A549 (cell line): Measurements from ENCODE around the gene CDC14A. TPM values are rescaled to one million over a fixed set of nuclear protein-coding genes. Genes with fewer than 3 reads are reported as not detected.

Source experiments
- ATAC-seq, 2 experiments: fragments of 200-7000 bp in 1 of 2; fragments of >200 bp in 1 of 2; cut with Nextera tagmentation in 1 of 2; cut with Tn5 transposase in 1 of 2; 3 replicates each; pipeline versions ENCODE4 v1.8.0 to v1.9.1; 2018 to 2020; ENCODE audit warnings: mild to moderate bottlenecking in 1 of 2, moderate library complexity in 1 of 2
- CTCF ChIA-PET: fragments of 300-600 bp; sonication (Branson Sonifier 250); formaldehyde crosslinking; extraction: SDS; loops from one replicate; lab custom pipeline; 2021; ENCODE audit warnings: antibody characterized with exemption, inconsistent platforms; lab: Yijun Ruan, JAX
- POLR2A ChIA-PET: fragments of 350-600 bp; formaldehyde crosslinking; extraction: SDS; loops from one replicate; lab custom pipeline; 2021; ENCODE audit warnings: antibody characterized with exemption, inconsistent platforms; lab: Yijun Ruan, JAX
- DNase-seq, 2 experiments: peaks; one replicate each; pipeline versions ENCODE4 v3.0.0 to v3.0.0-alpha.2; 2011 to 2016; ENCODE audit warnings: low read depth in 1 of 2, low spot score in 1 of 2
- FAIRE-seq: peaks from 2 replicates; lab custom pipeline; 2011; peaks lifted over from hg19 to GRCh38; lab: Jason Lieb, UNC
- H3K27ac ChIP-seq, 2 experiments: fragments of >200 bp; sonication (Bioruptor Twin); formaldehyde crosslinking; 3 replicates each; pipeline ENCODE4 v1.5.1; 2016 to 2017
- H3K4me1 ChIP-seq: fragments of >200 bp; sonication (Bioruptor Twin); formaldehyde crosslinking; 3 replicates; pipeline ENCODE4 v1.6.1; 2016
- H3K4me2 ChIP-seq: fragments of >200 bp; sonication (Bioruptor Twin); formaldehyde crosslinking; 3 replicates; pipeline ENCODE4 v1.6.1; 2016
- H3K4me3 ChIP-seq: fragments of >200 bp; sonication (Bioruptor Twin); formaldehyde crosslinking; 3 replicates; pipeline ENCODE4 v1.5.1; 2016
- H3K9me3 ChIP-seq: fragments of >200 bp; sonication (Bioruptor Twin); formaldehyde crosslinking; 3 replicates; pipeline ENCODE4 v1.6.1; 2016
- BHLHE40 ChIP-seq: IDR thresholded peaks from 2 replicates; pipeline ENCODE4 v1.6.1; 2012; ENCODE audit warnings: low read depth, low read length, inconsistent platforms
- CBX2 ChIP-seq: fragments of 200-600 bp; sonication (generic); IDR thresholded peaks from 2 replicates; pipeline ENCODE4 v1.6.1; 2016; ENCODE audit warnings: low read depth, mild to moderate bottlenecking, borderline replicate concordance
- CBX8 ChIP-seq: fragments of 200-600 bp; sonication (generic); IDR thresholded peaks from 2 replicates; pipeline ENCODE4 v1.6.1; 2016
- CHD2 ChIP-seq: fragments of 150-350 bp; IDR thresholded peaks from 2 replicates; pipeline ENCODE4 v1.6.1; 2014; ENCODE audit warnings: low read length; ENCODE audit not compliant: partially characterized antibody
- CTCF ChIP-seq: fragments of >200 bp; sonication (Bioruptor Twin); formaldehyde crosslinking; IDR thresholded peaks from 3 replicates; pipeline ENCODE4 v1.5.1; 2016
- EHF ChIP-seq: fragments of 250-450 bp; sonication (Bioruptor Pico); IDR thresholded peaks from 2 replicates; pipeline ENCODE4 v1.5.0; 2020; ENCODE audit warnings: mild to moderate bottlenecking
- EHMT2 ChIP-seq: fragments of 200-600 bp; sonication (generic); IDR thresholded peaks from 2 replicates; pipeline ENCODE4 v1.6.1; 2016; ENCODE audit warnings: antibody characterized with exemption, low read depth, mild to moderate bottlenecking, moderate library complexity
- EP300 ChIP-seq, 2 experiments: fragments of >200 bp; sonication (Bioruptor Twin); formaldehyde crosslinking; IDR thresholded peaks; 2 replicates in 1 of 2; 3 replicates in 1 of 2; pipeline ENCODE4 v1.6.1; 2016 to 2017
- FOSB ChIP-seq: fragments of 250-450 bp; sonication (Bioruptor Pico); IDR thresholded peaks from 2 replicates; pipeline ENCODE4 v1.5.0; 2020; ENCODE audit warnings: mild to moderate bottlenecking, moderate library complexity
- FOSL2 ChIP-seq, 2 experiments: fragments of 450-650 bp in 1 of 2; fragments of >200 bp in 1 of 2; sonication (Bioruptor Twin) in 1 of 2; formaldehyde crosslinking; IDR thresholded peaks; 2 replicates each; pipeline versions ENCODE4 v1.5.0 to v1.6.1; 2016 to 2020; ENCODE audit warnings: mild to moderate bottlenecking in 1 of 2, moderate library complexity in 1 of 2
- FOXS1 ChIP-seq: fragments of 250-450 bp; sonication (Bioruptor Pico); IDR thresholded peaks from 2 replicates; pipeline ENCODE4 v1.5.0; 2020; ENCODE audit warnings: mild to moderate bottlenecking, moderate library complexity
- HDAC2 ChIP-seq: fragments of 200-600 bp; sonication (generic); IDR thresholded peaks from 2 replicates; pipeline ENCODE4 v1.6.1; 2016
- HEYL ChIP-seq: fragments of 250-450 bp; sonication (Bioruptor Pico); IDR thresholded peaks from 2 replicates; pipeline ENCODE4 v1.8.0; 2021; ENCODE audit warnings: mild to moderate bottlenecking, moderate library complexity
- HOXA7 ChIP-seq: fragments of 250-450 bp; sonication (Bioruptor Pico); IDR thresholded peaks from 2 replicates; pipeline ENCODE4 v1.5.0; 2020; ENCODE audit warnings: mild to moderate bottlenecking, moderate library complexity
- JUN ChIP-seq, 2 experiments: fragments of >200 bp; sonication (Bioruptor Twin); formaldehyde crosslinking; IDR thresholded peaks; 2 replicates in 1 of 2; 3 replicates in 1 of 2; pipeline ENCODE4 v1.6.1; 2016 to 2017
- JUNB ChIP-seq: fragments of >200 bp; sonication (Bioruptor Twin); formaldehyde crosslinking; IDR thresholded peaks from 2 replicates; pipeline ENCODE4 v1.6.1; 2016
- KDM1A ChIP-seq: fragments of 200-600 bp; sonication (generic); IDR thresholded peaks from 2 replicates; pipeline ENCODE4 v1.6.1; 2016; ENCODE audit warnings: low read depth, mild to moderate bottlenecking
- MAFK ChIP-seq: fragments of 450-650 bp; IDR thresholded peaks from 2 replicates; pipeline ENCODE4 v1.6.1; 2014; ENCODE audit not compliant: partially characterized antibody
- NFE2L2 ChIP-seq: fragments of 150-350 bp; conservative IDR thresholded peaks from 2 replicates; pipeline ENCODE4 v1.6.1; 2014; ENCODE audit warnings: low read length
- NPAS2 ChIP-seq: fragments of 250-450 bp; sonication (Bioruptor Pico); IDR thresholded peaks from 2 replicates; pipeline ENCODE4 v1.8.0; 2022; ENCODE audit warnings: mild to moderate bottlenecking, moderate library complexity, borderline replicate concordance
- NR3C1 ChIP-seq: fragments of >200 bp; sonication (Bioruptor Twin); formaldehyde crosslinking; IDR thresholded peaks from 3 replicates; pipeline ENCODE4 v1.6.1; 2017
- PBX3 ChIP-seq: IDR thresholded peaks from 2 replicates; pipeline ENCODE4 v1.6.1; 2012
- PHF8 ChIP-seq: fragments of 200-600 bp; sonication (generic); IDR thresholded peaks from 2 replicates; pipeline ENCODE4 v1.6.1; 2016; ENCODE audit warnings: low read depth, mild to moderate bottlenecking, antibody characterized with exemption, moderate library complexity, borderline replicate concordance
- POLR2A ChIP-seq: IDR thresholded peaks from 2 replicates; pipeline ENCODE4 v1.6.1; 2012; ENCODE audit warnings: mild to moderate bottlenecking, low read length
- POLR2AphosphoS2 ChIP-seq: conservative IDR thresholded peaks from 2 replicates; pipeline ENCODE4 v1.6.1; 2012; ENCODE audit warnings: low read length, improper control_type of control experiment, inconsistent platforms
- RNF2 ChIP-seq: fragments of 200-600 bp; sonication (generic); IDR thresholded peaks from 2 replicates; pipeline ENCODE4 v1.6.1; 2016; ENCODE audit warnings: low read depth, mild to moderate bottlenecking, antibody characterized with exemption, moderate library complexity, borderline replicate concordance
- SMC3 ChIP-seq: fragments of >200 bp; sonication (Bioruptor Twin); formaldehyde crosslinking; IDR thresholded peaks from 3 replicates; pipeline ENCODE4 v1.6.1; 2018; ENCODE audit warnings: inconsistent platforms
- SREBF2 ChIP-seq: fragments of 450-650 bp; IDR thresholded peaks from 2 replicates; pipeline ENCODE4 v1.6.1; 2014; ENCODE audit warnings: mild to moderate bottlenecking, moderate library complexity
- ZFP36 ChIP-seq: fragments of 450-650 bp; IDR thresholded peaks from 2 replicates; pipeline ENCODE4 v1.6.1; 2014; ENCODE audit warnings: borderline replicate concordance; ENCODE audit not compliant: partially characterized antibody
- ZNF302 ChIP-seq: fragments of 250-450 bp; sonication (Bioruptor Pico); IDR thresholded peaks from 2 replicates; pipeline ENCODE4 v1.9.0; 2021; ENCODE audit warnings: inconsistent platforms, mild to moderate bottlenecking, moderate library complexity
- ZSCAN20 ChIP-seq: fragments of 250-450 bp; sonication (Bioruptor Pico); IDR thresholded peaks from 2 replicates; pipeline ENCODE4 v1.8.0; 2022; ENCODE audit warnings: mild to moderate bottlenecking, moderate library complexity
- WGBS: methylation state at CpG from one replicate; pipeline ENCODE4 v1.1.6; 2017; ENCODE audit errors: missing lambda C conversion rate; 5-methylcytosine and 5-hydroxymethylcytosine counted together
- polyA plus RNA-seq, 4 experiments: library from polyadenylated mRNA; depleted of rRNA in 3 of 4; stranded (reverse); fragments of >200 nt; fragmentation: RNase III in 1 of 4; extraction: RNeasy Plus Mini Kit Qiagen cat#74134 plus additional on column Dnase treatment in 1 of 4; gene quantifications; 2 replicates in 3 of 4; 3 replicates in 1 of 4; pipeline ENCODE4 v1.2.3, GENCODE V29; 2011 to 2017
- TF ChIP-seq, protein P1 (sequence below): IDR thresholded peaks from 2 replicates; pipeline ENCODE4 v1.6.1; 2012
- TF ChIP-seq, protein P2 (sequence below): fragments of 250-450 bp; sonication (Bioruptor Pico); IDR thresholded peaks from 2 replicates; pipeline ENCODE4 v1.5.0; 2021; ENCODE audit warnings: mild to moderate bottlenecking, moderate library complexity, borderline replicate concordance
- TF ChIP-seq, protein P3 (sequence below): fragments of >200 bp; sonication (Bioruptor Twin); formaldehyde crosslinking; IDR thresholded peaks from 2 replicates; pipeline ENCODE4 v1.6.1; 2016

Gene CDC14A
- polyA plus RNA-seq, 2 of the 4 experiments (the other 2 are of a cell fraction): 1.6 to 4.1 TPM

DNA sequence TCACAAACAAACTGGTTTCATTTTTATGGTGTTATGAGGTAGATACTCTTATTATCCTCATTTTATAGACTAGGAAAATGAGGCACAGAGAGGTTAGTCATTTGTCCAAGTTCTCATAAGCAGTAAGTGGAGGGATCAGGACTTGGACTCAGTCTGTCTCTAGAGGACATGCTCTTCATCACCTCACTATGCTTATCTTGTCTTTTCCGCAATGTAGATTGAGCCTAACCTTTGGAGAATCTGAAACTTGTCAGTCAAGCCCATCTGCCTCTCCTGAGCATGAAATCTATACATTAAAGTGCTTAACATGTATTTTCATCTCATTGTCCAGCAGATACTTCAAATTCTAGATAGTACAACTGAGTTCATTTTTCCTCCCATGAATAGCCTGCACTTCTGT, 11.8 kb upstream of the CDC14A start:
- Histone ChIP-seq H3K4me2 (no peak overlapping the region), H3K4me3 (no peak overlapping the region), H3K4me1 (no peaks in the 10 kb centered on the region), H3K9me3 (no peaks in the 10 kb centered on the region), H3K27ac (no peak overlapping the region)
- ChIA-PET POLR2A (no interaction called here), CTCF (no interaction called here)
- no peak for FAIRE-seq
- DNase-seq: no peak
- TF ChIP-seq, protein P1, sequence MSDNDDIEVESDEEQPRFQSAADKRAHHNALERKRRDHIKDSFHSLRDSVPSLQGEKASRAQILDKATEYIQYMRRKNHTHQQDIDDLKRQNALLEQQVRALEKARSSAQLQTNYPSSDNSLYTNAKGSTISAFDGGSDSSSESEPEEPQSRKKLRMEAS: no peak
- no peak for TF ChIP-seq JUN (IDR thresholded peaks at IDR 0.05)
- TF ChIP-seq KDM1A: no peak
- TF ChIP-seq ZNF302 (CRISPR knock-in tag): no peak
- TF ChIP-seq CHD2: no peak
- no peak for TF ChIP-seq BHLHE40
- TF ChIP-seq HOXA7 (CRISPR knock-in tag): no peak
- TF ChIP-seq SMC3: no peak
- no peak for TF ChIP-seq ZSCAN20 (CRISPR knock-in tag)
- TF ChIP-seq EP300 (IDR thresholded peaks at IDR 0.05): no peak
- no peak for TF ChIP-seq CTCF
- no peak for TF ChIP-seq JUNB
- TF ChIP-seq POLR2AphosphoS2: no peak
- WGBS: 100% methylated on average over 1 of the region's 1 CpG
- no peak for ATAC-seq

DNA sequence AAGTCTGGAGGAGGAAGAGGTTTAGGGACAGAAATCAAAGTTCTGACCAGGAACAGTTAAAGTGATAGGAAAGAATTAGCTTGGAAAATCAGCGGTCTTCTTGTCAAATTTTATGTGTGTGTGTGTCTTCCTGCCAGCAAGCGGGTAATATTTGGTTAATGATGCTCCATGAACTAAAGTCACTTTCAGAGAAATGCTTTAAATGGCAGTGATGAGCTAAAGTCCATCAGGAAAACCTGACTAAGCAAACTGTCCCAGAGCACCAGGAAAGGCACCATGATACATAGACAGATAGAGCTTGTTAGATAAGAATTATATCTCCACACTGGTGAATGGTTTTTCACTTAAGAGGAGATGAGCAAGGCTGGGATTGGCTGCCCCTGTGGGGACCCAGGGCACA, 10.0 kb upstream of the CDC14A start:
- no peak for ATAC-seq
- no peak for FAIRE-seq

GRCh38 chr1:100343897-100344296, 8.4 kb upstream of the CDC14A start:
- CTCF ChIA-PET: no interaction called here
- no peak for ATAC-seq
- 79% methylated on average over 3 of the region's 3 CpGs for WGBS
- POLR2A ChIA-PET: no interaction called here
- Histone ChIP-seq H3K9me3 (no peaks in the 10 kb centered on the region), H3K27ac (no peak overlapping the region), H3K4me3 (no peak overlapping the region), H3K4me1 (no peaks in the 10 kb centered on the region), H3K4me2 (no peak overlapping the region)
- DNase-seq: no peak
- FAIRE-seq: no peak
- TF ChIP-seq FOXS1 (CRISPR knock-in tag): no peak
- TF ChIP-seq, protein P2, sequence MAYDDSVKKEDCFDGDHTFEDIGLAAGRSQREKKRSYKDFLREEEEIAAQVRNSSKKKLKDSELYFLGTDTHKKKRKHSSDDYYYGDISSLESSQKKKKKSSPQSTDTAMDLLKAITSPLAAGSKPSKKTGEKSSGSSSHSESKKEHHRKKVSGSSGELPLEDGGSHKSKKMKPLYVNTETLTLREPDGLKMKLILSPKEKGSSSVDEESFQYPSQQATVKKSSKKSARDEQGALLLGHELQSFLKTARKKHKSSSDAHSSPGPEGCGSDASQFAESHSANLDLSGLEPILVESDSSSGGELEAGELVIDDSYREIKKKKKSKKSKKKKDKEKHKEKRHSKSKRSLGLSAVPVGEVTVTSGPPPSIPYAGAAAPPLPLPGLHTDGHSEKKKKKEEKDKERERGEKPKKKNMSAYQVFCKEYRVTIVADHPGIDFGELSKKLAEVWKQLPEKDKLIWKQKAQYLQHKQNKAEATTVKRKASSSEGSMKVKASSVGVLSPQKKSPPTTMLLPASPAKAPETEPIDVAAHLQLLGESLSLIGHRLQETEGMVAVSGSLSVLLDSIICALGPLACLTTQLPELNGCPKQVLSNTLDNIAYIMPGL (CRISPR knock-in tag): no peak
- TF ChIP-seq CBX2: no peak
- no peak for TF ChIP-seq BHLHE40
- no peak for TF ChIP-seq CHD2
- no peak for TF ChIP-seq PBX3
- no peak for TF ChIP-seq MAFK
- TF ChIP-seq, protein P3, sequence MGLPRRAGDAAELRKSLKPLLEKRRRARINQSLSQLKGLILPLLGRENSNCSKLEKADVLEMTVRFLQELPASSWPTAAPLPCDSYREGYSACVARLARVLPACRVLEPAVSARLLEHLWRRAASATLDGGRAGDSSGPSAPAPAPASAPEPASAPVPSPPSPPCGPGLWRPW: no peak
- TF ChIP-seq NPAS2 (CRISPR knock-in tag): no peak
- no peak for TF ChIP-seq EHF
- TF ChIP-seq POLR2A: no peak
- no peak for TF ChIP-seq SMC3
- no peak for TF ChIP-seq FOSB (CRISPR knock-in tag)
- TF ChIP-seq ZFP36: no peak
- TF ChIP-seq JUNB: no peak
- no peak for TF ChIP-seq RNF2

More for the DNA sequence above, 10.0 kb upstream of the CDC14A start:
- H3K27ac ChIP-seq: no peak overlapping the region
- no peak overlapping the region for H3K4me3 ChIP-seq
- no peak for DNase-seq
- WGBS: 90% methylated on average over 2 of the region's 2 CpGs
- no peaks in the 10 kb centered on the region for H3K9me3 ChIP-seq
- CTCF ChIA-PET: interaction anchor here (0.9 to 1.1 kb wide), 2 partner anchors 16 to 60 kb away, joined by 3 to 5 read pairs; no protein-coding TSS in a partner anchor
- POLR2A ChIA-PET: no interaction called here
- no peak for TF ChIP-seq SMC3
- no peak for TF ChIP-seq POLR2A
- TF ChIP-seq, protein P3: no peak
- no peak for TF ChIP-seq SREBF2
- TF ChIP-seq RNF2: no peak
- no peak for TF ChIP-seq PHF8
- no peak for TF ChIP-seq ZSCAN20 (CRISPR knock-in tag)
- TF ChIP-seq HDAC2: no peak
- TF ChIP-seq HEYL: no peak
- no peak for TF ChIP-seq CBX2
- no peak for TF ChIP-seq CHD2
- TF ChIP-seq EHF: no peak
- TF ChIP-seq ZNF302 (CRISPR knock-in tag): no peak
- no peak for TF ChIP-seq EHMT2
- TF ChIP-seq JUNB: no peak
- TF ChIP-seq NFE2L2: no peak
- TF ChIP-seq NR3C1: no peak
- TF ChIP-seq CBX8: no peak
- TF ChIP-seq FOSL2 (IDR thresholded peaks at IDR 0.05): no peak
- TF ChIP-seq FOSL2 (CRISPR knock-in tag; IDR thresholded peaks at IDR 0.05): no peak
- H3K4me1 ChIP-seq: no peaks in the 10 kb centered on the region
- H3K4me2 ChIP-seq: no peak overlapping the region
